HepG2 (cell line): ENCODE data around the gene INHA. TPM values are rescaled to one million over a fixed set of nuclear protein-coding genes. Genes with fewer than 3 reads are reported as not detected.

ENCODE experiments used
- ASH2L ChIP-seq: fragments of 300-600, 200-600 bp; sonication (generic); IDR thresholded peaks from 2 replicates; pipeline ENCODE4 v1.7.0; 2017; ENCODE audit warnings: low read depth, mild to moderate bottlenecking, moderate library complexity, mixed read lengths, low read length; ENCODE audit not compliant: insufficient read length
- DR1 ChIP-seq: sonication (generic); formaldehyde crosslinking; IDR thresholded peaks from 2 replicates; pipeline ENCODE4 v1.8.0; 2021; ENCODE audit warnings: mild to moderate bottlenecking, missing genetic modification reagents, inconsistent platforms
- MAFF ChIP-seq: IDR thresholded peaks from 2 replicates; pipeline ENCODE4 v1.6.1; 2011; ENCODE audit warnings: low read depth, low read length, improper control_type of control experiment
- MTA1 ChIP-seq: sonication (generic); formaldehyde crosslinking; IDR thresholded peaks from 2 replicates; pipeline ENCODE4 v1.4.0; 2020; ENCODE audit warnings: missing genetic modification reagents, mild to moderate bottlenecking, borderline replicate concordance
- MXD4 ChIP-seq: IDR thresholded peaks from 2 replicates; pipeline ENCODE4 v1.6.1; 2016; ENCODE audit warnings: mild to moderate bottlenecking, missing biosample characterization, missing genetic modification reagents
- NR2F1 ChIP-seq, 2 experiments: fragments of 450-650 bp in 1 of 2; formaldehyde crosslinking in 1 of 2; IDR thresholded peaks; 2 replicates each; pipeline versions ENCODE4 v1.5.0 to v1.6.1; 2016 to 2020; ENCODE audit warnings: mild to moderate bottlenecking in 1 of 2, missing compliant biosample characterization in 1 of 2, missing genetic modification reagents in 1 of 2, moderate library complexity in 1 of 2
- PAF1 ChIP-seq: IDR thresholded peaks from 2 replicates; pipeline ENCODE4 v1.6.1; 2016; ENCODE audit warnings: missing genetic modification reagents, missing compliant biosample characterization
- ZBTB8A ChIP-seq: sonication (generic); formaldehyde crosslinking; IDR thresholded peaks from 2 replicates; pipeline ENCODE4 v1.4.0; 2020; ENCODE audit warnings: mild to moderate bottlenecking, low read depth, missing genetic modification reagents, borderline replicate concordance
- ZNF251 ChIP-seq: sonication (generic); formaldehyde crosslinking; IDR thresholded peaks from 2 replicates; pipeline ENCODE4 v1.9.0; 2021; ENCODE audit warnings: mild to moderate bottlenecking, missing genetic modification reagents
- ZNF3 ChIP-seq: IDR thresholded peaks from 2 replicates; pipeline ENCODE4 v1.7.0; 2017; ENCODE audit warnings: inconsistent platforms
- ZNF549 ChIP-seq: sonication (generic); formaldehyde crosslinking; IDR thresholded peaks from 2 replicates; pipeline ENCODE4 v1.5.0; 2020; ENCODE audit warnings: missing genetic modification reagents
- ZNF562 ChIP-seq: sonication (generic); formaldehyde crosslinking; IDR thresholded peaks from 2 replicates; pipeline ENCODE4 v1.8.0; 2022; ENCODE audit warnings: missing genetic modification reagents, borderline replicate concordance
- polyA plus RNA-seq, 8 experiments: library from polyadenylated mRNA; depleted of rRNA in 3 of 8; stranded (reverse) in 7 of 8; unstranded in 1 of 8; fragments of >200 nt; fragmentation: Illumina TruSeq in 4 of 8; extraction: Trizol in 4 of 8; gene quantifications; 2 replicates each; pipeline versions ENCODE4 v1.2.1 to v1.2.3, GENCODE V29; 2011 to 2016; ENCODE audit warnings: low read depth in 4 of 8, missing spikeins in 1 of 8, mixed read lengths in 1 of 8; ENCODE audit not compliant: insufficient read depth in 1 of 8
- total RNA-seq, 5 experiments: library from RNA; depleted of rRNA; stranded (reverse); fragments of >200 nt; fragmentation: Illumina TruSeq; extraction: Trizol; gene quantifications; 2 replicates each; pipeline ENCODE4 v1.2.3, GENCODE V29; 2016; ENCODE audit warnings: low read depth in 1 of 5
- TF ChIP-seq, protein P1 (sequence below): sonication (generic); formaldehyde crosslinking; IDR thresholded peaks from 2 replicates; pipeline ENCODE4 v1.4.0; 2020; ENCODE audit warnings: missing genetic modification reagents, borderline replicate concordance
- TF ChIP-seq, protein P2 (sequence below): sonication (generic); formaldehyde crosslinking; IDR thresholded peaks from 2 replicates; pipeline ENCODE4 v1.5.0; 2020; ENCODE audit warnings: missing genetic modification reagents, mild to moderate bottlenecking, borderline replicate concordance
- TF ChIP-seq, protein P3 (sequence below): sonication (generic); formaldehyde crosslinking; IDR thresholded peaks from one replicate; pipeline ENCODE4 v1.5.1; 2020; ENCODE audit warnings: mild to moderate bottlenecking, missing genetic modification reagents; ENCODE audit errors: not compliant biosample characterization

INHA gene
- total and polyA plus RNA-seq, 2 of the 13 experiments (the other 11 are each of a cell fraction or from before 2014, with no cell fraction given): 4.1 to 15.2 TPM

DNA sequence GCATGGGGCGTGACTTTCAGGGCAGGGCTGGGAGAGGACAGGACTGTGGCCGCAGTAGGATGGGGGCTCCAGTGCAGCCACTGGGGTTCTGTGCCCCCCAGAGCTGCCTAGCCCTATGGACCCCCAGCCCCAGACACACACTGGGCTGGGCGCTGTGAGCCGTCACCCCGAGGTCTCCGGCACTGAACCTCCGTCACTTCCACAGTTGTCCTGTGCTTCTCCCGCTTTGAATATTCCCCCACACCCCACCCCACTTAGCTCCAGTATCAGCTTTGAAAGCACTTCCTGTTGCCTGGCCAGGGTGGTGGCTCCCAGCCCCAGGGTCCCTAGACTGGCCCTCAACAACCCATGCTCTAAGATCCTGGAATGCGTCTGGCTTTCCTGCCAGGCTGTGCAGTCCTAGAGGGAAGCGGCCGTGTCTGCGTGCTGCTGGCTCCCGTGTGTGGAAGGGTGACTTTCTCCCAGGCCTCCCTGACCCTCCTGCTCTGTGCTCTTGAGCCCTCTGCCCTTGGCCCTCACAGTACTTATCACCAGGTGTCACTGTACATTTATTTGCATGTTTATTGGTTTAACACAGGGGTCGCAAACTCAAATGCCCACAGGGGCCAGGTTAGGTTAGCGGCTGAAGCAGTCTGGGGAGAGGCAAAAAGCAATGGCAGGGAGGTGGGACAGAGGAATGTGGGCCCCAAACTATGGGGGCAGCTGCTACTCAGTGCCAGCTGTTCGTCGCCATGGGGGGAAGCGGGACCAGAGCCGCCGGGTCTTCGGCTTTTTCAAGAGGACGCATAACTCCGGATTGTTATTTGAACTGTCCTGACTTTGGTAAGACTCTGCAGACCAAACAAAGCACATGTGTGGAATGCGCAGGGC lies 10.7 kb upstream of the INHA start (continued):
- TF ChIP-seq, protein P1, sequence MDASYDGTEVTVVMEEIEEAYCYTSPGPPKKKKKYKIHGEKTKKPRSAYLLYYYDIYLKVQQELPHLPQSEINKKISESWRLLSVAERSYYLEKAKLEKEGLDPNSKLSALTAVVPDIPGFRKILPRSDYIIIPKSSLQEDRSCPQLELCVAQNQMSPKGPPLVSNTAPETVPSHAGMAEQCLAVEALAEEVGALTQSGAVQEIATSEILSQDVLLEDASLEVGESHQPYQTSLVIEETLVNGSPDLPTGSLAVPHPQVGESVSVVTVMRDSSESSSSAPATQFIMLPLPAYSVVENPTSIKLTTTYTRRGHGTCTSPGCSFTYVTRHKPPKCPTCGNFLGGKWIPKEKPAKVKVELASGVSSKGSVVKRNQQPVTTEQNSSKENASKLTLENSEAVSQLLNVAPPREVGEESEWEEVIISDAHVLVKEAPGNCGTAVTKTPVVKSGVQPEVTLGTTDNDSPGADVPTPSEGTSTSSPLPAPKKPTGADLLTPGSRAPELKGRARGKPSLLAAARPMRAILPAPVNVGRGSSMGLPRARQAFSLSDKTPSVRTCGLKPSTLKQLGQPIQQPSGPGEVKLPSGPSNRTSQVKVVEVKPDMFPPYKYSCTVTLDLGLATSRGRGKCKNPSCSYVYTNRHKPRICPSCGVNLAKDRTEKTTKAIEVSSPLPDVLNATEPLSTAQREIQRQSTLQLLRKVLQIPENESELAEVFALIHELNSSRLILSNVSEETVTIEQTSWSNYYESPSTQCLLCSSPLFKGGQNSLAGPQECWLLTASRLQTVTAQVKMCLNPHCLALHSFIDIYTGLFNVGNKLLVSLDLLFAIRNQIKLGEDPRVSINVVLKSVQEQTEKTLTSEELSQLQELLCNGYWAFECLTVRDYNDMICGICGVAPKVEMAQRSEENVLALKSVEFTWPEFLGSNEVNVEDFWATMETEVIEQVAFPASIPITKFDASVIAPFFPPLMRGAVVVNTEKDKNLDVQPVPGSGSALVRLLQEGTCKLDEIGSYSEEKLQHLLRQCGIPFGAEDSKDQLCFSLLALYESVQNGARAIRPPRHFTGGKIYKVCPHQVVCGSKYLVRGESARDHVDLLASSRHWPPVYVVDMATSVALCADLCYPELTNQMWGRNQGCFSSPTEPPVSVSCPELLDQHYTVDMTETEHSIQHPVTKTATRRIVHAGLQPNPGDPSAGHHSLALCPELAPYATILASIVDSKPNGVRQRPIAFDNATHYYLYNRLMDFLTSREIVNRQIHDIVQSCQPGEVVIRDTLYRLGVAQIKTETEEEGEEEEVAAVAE (CRISPR knock-in tag): no peak
- no peak for TF ChIP-seq ZBTB8A (CRISPR knock-in tag)
- no peak for TF ChIP-seq MAFF
- peak; percentile 13; the same call in 1 of the 2 replicates for TF ChIP-seq MTA1 (CRISPR knock-in tag)
- TF ChIP-seq, protein P2, sequence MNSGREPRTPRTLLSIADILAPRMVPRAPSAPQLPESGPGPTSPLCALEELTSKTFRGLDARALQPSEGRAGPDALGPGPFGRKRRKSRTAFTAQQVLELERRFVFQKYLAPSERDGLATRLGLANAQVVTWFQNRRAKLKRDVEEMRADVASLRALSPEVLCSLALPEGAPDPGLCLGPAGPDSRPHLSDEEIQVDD (CRISPR knock-in tag): no peak
- no peak for TF ChIP-seq DR1 (CRISPR knock-in tag)
- peak; percentile 77; the same call in 1 of the 2 replicates for TF ChIP-seq PAF1 (CRISPR knock-in tag)
- TF ChIP-seq, protein P3, sequence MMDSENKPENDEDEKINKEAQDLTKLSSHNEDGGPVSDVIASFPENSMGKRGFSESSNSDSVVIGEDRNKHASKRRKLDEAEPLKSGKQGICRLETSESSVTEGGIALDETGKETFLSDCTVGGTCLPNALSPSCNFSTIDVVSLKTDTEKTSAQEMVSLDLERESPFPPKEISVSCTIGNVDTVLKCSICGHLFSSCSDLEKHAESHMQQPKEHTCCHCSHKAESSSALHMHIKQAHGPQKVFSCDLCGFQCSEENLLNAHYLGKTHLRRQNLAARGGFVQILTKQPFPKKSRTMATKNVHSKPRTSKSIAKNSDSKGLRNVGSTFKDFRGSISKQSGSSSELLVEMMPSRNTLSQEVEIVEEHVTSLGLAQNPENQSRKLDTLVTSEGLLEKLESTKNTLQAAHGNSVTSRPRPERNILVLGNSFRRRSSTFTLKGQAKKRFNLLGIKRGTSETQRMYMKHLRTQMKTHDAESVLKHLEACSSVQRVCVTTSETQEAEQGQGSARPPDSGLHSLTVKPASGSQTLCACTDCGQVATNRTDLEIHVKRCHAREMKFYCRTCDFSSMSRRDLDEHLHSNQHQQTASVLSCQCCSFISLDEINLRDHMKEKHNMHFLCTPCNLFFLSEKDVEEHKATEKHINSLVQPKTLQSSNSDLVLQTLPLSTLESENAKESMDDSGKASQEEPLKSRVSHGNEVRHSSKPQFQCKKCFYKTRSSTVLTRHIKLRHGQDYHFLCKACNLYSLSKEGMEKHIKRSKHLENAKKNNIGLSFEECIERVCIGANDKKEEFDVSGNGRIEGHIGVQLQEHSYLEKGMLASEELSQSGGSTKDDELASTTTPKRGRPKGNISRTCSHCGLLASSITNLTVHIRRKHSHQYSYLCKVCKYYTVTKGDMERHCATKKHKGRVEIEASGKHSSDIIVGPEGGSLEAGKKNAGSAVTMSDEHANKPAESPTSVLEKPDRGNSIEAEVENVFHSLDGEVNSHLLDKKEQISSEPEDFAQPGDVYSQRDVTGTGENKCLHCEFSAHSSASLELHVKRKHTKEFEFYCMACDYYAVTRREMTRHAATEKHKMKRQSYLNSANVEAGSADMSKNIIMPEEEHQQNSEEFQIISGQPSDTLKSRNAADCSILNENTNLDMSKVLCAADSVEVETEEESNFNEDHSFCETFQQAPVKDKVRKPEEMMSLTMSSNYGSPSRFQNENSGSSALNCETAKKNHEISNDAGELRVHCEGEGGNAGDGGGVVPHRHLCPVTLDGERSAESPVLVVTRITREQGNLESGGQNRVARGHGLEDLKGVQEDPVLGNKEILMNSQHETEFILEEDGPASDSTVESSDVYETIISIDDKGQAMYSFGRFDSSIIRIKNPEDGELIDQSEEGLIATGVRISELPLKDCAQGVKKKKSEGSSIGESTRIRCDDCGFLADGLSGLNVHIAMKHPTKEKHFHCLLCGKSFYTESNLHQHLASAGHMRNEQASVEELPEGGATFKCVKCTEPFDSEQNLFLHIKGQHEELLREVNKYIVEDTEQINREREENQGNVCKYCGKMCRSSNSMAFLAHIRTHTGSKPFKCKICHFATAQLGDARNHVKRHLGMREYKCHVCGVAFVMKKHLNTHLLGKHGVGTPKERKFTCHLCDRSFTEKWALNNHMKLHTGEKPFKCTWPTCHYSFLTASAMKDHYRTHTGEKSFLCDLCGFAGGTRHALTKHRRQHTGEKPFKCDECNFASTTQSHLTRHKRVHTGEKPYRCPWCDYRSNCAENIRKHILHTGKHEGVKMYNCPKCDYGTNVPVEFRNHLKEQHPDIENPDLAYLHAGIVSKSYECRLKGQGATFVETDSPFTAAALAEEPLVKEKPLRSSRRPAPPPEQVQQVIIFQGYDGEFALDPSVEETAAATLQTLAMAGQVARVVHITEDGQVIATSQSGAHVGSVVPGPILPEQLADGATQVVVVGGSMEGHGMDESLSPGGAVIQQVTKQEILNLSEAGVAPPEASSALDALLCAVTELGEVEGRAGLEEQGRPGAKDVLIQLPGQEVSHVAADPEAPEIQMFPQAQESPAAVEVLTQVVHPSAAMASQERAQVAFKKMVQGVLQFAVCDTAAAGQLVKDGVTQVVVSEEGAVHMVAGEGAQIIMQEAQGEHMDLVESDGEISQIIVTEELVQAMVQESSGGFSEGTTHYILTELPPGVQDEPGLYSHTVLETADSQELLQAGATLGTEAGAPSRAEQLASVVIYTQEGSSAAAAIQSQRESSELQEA (CRISPR knock-in tag): no peak
- TF ChIP-seq NR2F1 (CRISPR knock-in tag; IDR thresholded peaks at IDR 0.05): peak in 1 of 2 experiments; percentile 46; a peak in 1 of 4 replicates
- no peak for TF ChIP-seq ZNF549 (CRISPR knock-in tag)
- no peak for TF ChIP-seq MXD4 (CRISPR knock-in tag)
- TF ChIP-seq ZNF3 (CRISPR knock-in tag): no peak
- no peak for TF ChIP-seq ASH2L
- TF ChIP-seq ZNF562: no peak
- TF ChIP-seq ZNF251 (CRISPR knock-in tag): peak; percentile 25; the same call in 1 of the 2 replicates
